GM18951 (cell line): ENCODE results near the gene AURKAIP1.

ENCODE experiments used
- POLR2A ChIP-seq: IDR thresholded peaks from 4 replicates; pipeline ENCODE4 v1.6.1; 2011; ENCODE audit warnings: mild to moderate bottlenecking; ENCODE audit not compliant: insufficient read length, insufficient read depth; ENCODE audit errors: extremely low read depth
- in situ Hi-C: fragments of 300-500 bp; cut with MboI; formaldehyde crosslinking; loops from one replicate; pipeline ENCODE4 v1.12.0; 2022; ENCODE audit warnings: low sequenced_read_pairs, mixed read lengths, inconsistent platforms; ENCODE audit not compliant: unreplicated experiment

Gene AURKAIP1

DNA sequence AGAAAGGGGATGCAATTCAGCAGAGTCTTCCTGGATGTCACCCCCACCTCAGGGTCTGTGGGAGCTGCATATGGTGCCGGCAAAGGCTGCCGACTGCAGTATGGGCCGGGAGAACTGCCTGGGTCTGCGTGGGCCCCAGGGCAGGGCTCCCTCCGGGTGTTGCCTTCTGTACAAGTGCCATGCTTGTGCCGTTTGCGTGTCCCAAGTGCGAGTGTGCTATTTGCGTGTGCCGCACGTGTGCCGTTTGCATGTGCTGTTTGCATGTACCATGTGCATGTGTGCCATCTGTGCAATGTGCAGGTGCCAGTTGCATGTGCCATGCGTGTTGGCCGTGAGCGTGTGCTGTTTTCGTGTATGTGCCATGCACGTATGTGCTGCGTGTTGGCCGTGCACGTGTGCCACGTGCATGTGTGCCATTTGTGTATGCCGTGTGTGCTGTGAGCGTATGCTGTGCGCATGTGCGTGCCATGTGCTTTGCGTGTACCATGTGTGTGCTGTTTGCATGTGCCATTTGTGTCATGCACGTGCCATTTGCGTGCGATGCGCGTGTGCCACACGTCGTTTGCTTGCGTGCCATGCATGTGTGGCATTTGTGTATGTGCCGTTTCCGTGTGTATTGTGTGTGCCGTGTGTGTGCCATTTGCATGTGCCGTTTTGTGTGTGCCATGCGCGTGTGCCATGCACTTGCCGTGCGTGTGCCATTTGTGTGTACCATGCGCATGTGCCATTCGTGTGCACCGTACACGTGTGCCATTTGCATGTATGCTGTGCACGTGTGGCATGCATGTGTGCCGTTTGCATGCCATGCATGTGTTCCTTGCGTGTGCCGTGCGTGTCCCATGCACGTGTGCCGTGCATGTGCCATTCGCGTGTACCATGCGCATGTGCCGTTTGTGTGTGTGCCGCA lies 45.5 kb downstream of the AURKAIP1 start:
- in situ Hi-C loops = no loop called here

DNA sequence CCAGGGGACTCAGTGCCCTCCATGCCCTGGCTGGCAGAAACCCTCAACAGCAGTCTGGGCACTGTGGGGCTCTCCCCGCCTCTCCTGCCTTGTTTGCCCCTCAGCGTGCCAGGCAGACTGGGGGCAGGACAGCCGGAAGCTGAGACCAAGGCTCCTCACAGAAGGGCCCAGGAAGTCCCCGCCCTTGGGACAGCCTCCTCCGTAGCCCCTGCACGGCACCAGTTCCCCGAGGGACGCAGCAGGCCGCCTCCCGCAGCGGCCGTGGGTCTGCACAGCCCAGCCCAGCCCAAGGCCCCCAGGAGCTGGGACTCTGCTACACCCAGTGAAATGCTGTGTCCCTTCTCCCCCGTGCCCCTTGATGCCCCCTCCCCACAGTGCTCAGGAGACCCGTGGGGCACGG lies 46.8 kb downstream of the AURKAIP1 start:
- no peak for TF ChIP-seq POLR2A
- in situ Hi-C loops = no loop called here

More for the DNA sequence above, 45.5 kb downstream of the AURKAIP1 start:
- TF ChIP-seq POLR2A = no peak

DNA sequence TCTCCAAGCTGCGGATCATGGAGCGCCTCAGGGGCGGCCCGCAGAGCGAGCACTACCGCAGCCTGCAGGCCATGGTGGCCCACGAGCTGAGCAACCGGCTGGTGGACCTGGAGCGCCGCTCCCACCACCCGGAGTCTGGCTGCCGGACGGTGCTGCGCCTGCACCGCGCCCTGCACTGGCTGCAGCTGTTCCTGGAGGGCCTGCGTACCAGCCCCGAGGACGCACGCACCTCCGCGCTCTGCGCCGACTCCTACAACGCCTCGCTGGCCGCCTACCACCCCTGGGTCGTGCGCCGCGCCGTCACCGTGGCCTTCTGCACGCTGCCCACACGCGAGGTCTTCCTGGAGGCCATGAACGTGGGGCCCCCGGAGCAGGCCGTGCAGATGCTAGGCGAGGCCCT lies 47.7 kb downstream of the AURKAIP1 start:
- TF ChIP-seq POLR2A = no peak
- in situ Hi-C loops = no loop called here

DNA sequence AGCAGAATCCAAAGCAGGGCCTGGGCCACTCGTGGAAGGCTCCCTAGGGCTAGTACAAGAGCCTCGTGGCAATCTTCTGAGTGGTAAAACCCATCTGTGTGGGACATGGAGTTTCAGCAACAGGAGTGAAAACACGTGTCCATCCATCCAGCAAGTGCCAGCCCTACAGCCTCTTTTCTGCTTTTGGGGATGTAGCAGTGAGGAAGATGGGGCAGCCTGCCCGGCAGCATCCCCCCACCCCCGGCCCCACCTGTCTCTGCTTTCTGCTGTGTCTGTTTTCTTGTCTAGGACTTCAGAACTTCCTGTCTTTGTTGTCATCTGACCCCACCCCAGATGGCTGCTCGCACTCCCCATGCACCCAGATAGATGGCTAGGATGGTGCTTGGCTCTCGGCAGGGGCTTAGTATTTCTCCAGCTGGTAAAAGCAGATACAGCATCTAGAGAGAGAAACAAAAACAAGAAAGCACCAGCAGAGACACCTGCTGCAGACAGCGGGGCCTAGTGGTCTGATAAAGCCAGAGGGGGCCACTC lies 48.9 kb downstream of the AURKAIP1 start:
- in situ Hi-C loops = no loop called here
- no peak for TF ChIP-seq POLR2A

DNA sequence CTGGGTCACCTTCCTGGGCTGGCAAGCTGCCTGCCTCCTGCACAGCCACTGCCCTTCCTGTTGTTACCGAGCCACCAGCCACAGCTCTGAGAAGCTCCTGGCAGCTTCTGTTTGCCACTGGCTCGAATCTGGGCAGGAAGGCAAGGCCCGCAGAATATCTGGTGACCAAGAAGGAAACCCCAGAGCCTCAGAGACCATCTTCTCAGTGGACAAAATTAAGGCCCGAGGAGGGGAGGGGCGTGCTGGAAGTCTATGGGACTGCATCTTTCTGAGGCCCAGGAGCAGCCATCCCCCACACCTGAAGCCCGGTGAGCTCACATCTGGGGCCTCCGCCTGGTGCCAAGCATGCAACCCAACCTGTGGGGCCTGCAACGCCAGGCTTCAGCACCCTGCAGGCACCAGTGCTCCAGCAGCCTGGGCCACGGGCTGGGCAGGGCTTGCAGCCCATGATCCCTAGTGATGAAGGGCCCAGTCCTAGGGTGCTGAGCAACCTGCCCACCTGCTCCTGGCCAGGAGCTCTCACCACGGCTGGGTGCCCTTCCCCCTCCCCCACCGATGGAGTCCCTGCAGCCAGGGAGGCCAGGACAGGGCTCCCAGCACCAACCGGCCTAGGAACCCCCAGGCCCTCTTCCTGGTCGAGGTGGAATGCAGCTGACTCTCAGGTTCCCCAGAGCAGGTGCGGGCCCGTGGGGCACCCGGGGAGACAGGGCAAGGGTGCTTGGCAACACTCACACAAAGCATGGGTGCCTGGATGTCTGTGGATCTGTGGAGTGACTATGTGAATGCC lies 49.5 kb downstream of the AURKAIP1 start:
- no peak for TF ChIP-seq POLR2A
- in situ Hi-C loops = no loop called here

DNA sequence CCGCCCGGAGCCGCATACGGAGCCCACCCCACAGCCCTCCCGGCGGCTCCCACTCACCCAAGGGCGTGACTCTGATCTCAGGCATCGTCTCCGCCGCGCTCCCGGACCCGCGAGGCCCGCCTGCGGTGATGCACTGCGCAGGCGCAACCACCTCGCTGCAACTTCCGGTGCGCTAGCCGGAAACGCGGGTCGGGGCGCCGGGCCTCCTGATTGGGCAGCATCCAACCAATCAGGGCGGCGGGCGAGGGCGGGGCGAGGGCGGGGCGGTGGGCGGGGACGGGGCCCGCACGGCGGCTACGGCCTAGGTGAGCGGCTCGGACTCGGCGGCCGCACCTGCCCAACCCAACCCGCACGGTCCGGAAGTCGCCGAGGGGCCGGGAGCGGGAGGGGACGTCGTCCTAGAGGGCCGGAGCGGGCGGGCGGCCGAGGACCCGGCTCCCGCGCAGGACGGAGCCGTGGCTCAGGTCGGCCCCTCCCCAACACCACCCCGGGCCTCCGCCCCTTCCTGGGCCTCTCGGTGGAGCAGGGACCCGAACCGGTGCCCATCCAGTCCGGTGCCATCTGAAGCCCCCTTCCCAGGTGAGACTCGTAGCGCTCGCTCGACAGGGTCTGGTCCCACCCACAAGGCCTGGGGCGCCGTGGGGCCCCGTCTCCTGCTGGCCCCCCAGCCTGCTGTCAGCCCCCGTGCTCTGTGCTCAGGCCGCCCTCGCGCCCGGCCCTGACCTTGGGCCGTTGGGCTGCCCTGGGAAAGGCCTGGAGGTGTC lies 50.3 kb downstream of the AURKAIP1 start, which contains the start of the genes CPTP and INTS11:
Gene CPTP (plus strand): TSS at position 279 of the 764 bp plus-strand sequence. CDS start 2,109 bp downstream, outside the sequence.
Gene INTS11 (minus strand): TSS at position 137 of the 764 bp plus-strand sequence. CDS start 52 bp downstream, at position 85.
- in situ Hi-C loops = no loop called here
- TF ChIP-seq POLR2A = peak; percentile 88

DNA sequence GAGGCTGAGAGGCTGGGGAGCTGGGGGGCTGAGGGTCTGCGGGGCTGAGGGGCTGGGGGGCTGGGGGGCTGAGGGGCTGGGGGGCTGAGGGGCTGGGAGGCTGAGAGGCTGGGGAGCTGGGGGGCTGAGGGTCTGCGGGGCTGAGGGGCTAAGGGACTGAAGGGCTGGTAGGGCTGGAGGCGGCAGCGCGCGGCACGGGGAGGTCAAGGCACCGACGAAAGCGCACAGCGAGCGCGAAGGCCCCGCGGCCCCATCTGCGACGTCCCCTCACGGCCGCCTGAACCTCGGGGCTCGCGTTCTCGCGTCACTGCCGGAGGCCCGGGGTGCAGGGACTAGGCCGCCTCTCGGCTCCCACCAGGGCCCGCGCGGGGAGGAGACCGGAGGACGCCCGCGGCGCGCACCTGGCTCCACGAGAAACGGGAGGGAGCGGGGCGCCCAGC lies 50.9 kb downstream of the AURKAIP1 start:
- TF ChIP-seq POLR2A = no peak
- in situ Hi-C loops = no loop called here
